Activated CD4-positive, CD25-positive, alpha-beta regulatory T cell treated with anti-CD3 and anti-CD28 coated beads, Interleukin-2, amount 50 U/mL, for 24 hours (primary cell): ENCODE results near the gene DIP2C.
"Not testable (repeated sequence)": the region's sequence is repeated elsewhere in the genome, so short reads cannot be mapped to it uniquely, and the experiment has no call there.

Experiments
- ATAC-seq, 2 donors: fragments of 150-1000 bp; cut with Tn5 transposase; one replicate each; pipeline ENCODE4 v1.10.0; 2021; ENCODE audit warnings: mild to moderate bottlenecking in 1 of 2, moderate library complexity in 1 of 2

The DIP2C gene

GRCh38 chr10:548238-548901 lies 141.1 kb downstream of the DIP2C start:
- no peak for ATAC-seq

GRCh38 chr10:547591-548081 lies 141.8 kb downstream of the DIP2C start:
- ATAC-seq: no peak

- ATAC-seq: no peak
Measured at GRCh38 chr10:546971-547590, 142.4 kb downstream of the DIP2C start.

- no peak for ATAC-seq
Measured at GRCh38 chr10:546451-546850, 143.0 kb downstream of the DIP2C start.

GRCh38 chr10:543862-544822 lies 145.3 kb downstream of the DIP2C start:
- no peak for ATAC-seq

- ATAC-seq: no peak
Measured at GRCh38 chr10:543131-543530, 146.3 kb downstream of the DIP2C start.

- ATAC-seq: no peak
Measured at GRCh38 chr10:541750-542371, 147.6 kb downstream of the DIP2C start.

- no peak for ATAC-seq
Measured at GRCh38 chr10:541041-541440, 148.4 kb downstream of the DIP2C start.

GRCh38 chr10:538895-539294 lies 150.6 kb downstream of the DIP2C start:
- no peak for ATAC-seq

GRCh38 chr10:536935-537334 lies 152.5 kb downstream of the DIP2C start:
- no peak for ATAC-seq

GRCh38 chr10:536371-536925 lies 153.0 kb downstream of the DIP2C start:
- ATAC-seq: no peak

GRCh38 chr10:535952-536351 lies 153.5 kb downstream of the DIP2C start:
- no peak for ATAC-seq

GRCh38 chr10:535051-535450 lies 154.4 kb downstream of the DIP2C start:
- ATAC-seq: no peak

GRCh38 chr10:534047-534566 lies 155.4 kb downstream of the DIP2C start:
- no peak for ATAC-seq

- no peak for ATAC-seq
Measured at GRCh38 chr10:533611-534010, 155.9 kb downstream of the DIP2C start.

- no peak for ATAC-seq
Measured at GRCh38 chr10:533186-533585, 156.3 kb downstream of the DIP2C start.

- ATAC-seq: not testable (repeated sequence)
Measured at GRCh38 chr10:532331-532730, 157.1 kb downstream of the DIP2C start.

- no peak for ATAC-seq
Measured at GRCh38 chr10:531541-531940, 157.9 kb downstream of the DIP2C start.

- no peak for ATAC-seq
Measured at GRCh38 chr10:530717-531116, 158.8 kb downstream of the DIP2C start.

GRCh38 chr10:529468-530230 lies 159.8 kb downstream of the DIP2C start:
- no peak for ATAC-seq
